Testis (tissue), 2 donors: ENCODE measurements around the gene TBXAS1.

Source experiments
- CTCF ChIP-seq, 3 experiments: fragments of 450-650 bp in 2 of 3; fragments of 200-600 bp in 1 of 3; sonication (generic) in 1 of 3; IDR thresholded peaks; one replicate each; pipeline ENCODE4 v1.5.1; 2016 to 2019; ENCODE audit warnings: antibody characterized with exemption in 3 of 3, mild to moderate bottlenecking in 2 of 3, moderate library complexity in 1 of 3
- POLR2A ChIP-seq: fragments of 450-650 bp; IDR thresholded peaks from one replicate; pipeline ENCODE4 v1.6.1; 2017; ENCODE audit warnings: antibody characterized with exemption, mild to moderate bottlenecking, moderate library complexity

GRCh38 chr7:140050100-140050499 is 221.0 kb downstream of the TBXAS1 start:
- TF ChIP-seq CTCF (IDR thresholded peaks at IDR 0.05) (no peak), POLR2A (no peak)
